SK-N-SH (cell line): Measurements from ENCODE around the gene RABEPK. TPM values are rescaled to one million over a fixed set of nuclear protein-coding genes. Genes with fewer than 3 reads are reported as not detected.

Experiments
- CTCF ChIA-PET: fragments of 300-600, 350-600 bp; formaldehyde crosslinking; extraction: SDS; loops from one replicate; lab custom pipeline; 2021; lab: Yijun Ruan, JAX
- POLR2A ChIA-PET: fragments of 350-600 bp; sonication (Branson Sonifier 250); formaldehyde crosslinking; extraction: SDS; loops from one replicate; lab custom pipeline; 2020; ENCODE audit warnings: antibody characterized with exemption, inconsistent platforms; lab: Yijun Ruan, JAX
- DNase-seq: peaks from one replicate; pipeline ENCODE4 v3.0.0; 2012
- H2AFZ ChIP-seq: fragments of 200-600 bp; sonication (generic); 2 replicates; pipeline ENCODE4 v1.8.1; 2016; ENCODE audit warnings: antibody characterized with exemption, mild to moderate bottlenecking, low read depth
- H3F3A ChIP-seq: fragments of 200-600 bp; sonication (generic); replicated peaks from 2 replicates; pipeline ENCODE3; 2016; ENCODE audit warnings: antibody characterized with exemption, mild to moderate bottlenecking; ENCODE audit not compliant: insufficient read depth
- H3K27ac ChIP-seq, 2 experiments: fragments of 200-500 bp in 1 of 2; fragments of 200-600 bp in 1 of 2; sonication (Bioruptor generic) in 1 of 2; sonication (generic), shearing (Covaris generic) in 1 of 2; 2 replicates each; pipeline versions ENCODE4 v1.5.1 to v1.6.1; 2014 to 2016; ENCODE audit warnings: low read depth in 2 of 2, inconsistent platforms in 1 of 2, low read length in 1 of 2, mild to moderate bottlenecking in 1 of 2, mixed read lengths in 1 of 2
- H3K27me3 ChIP-seq: fragments of 200-600 bp; sonication (generic), shearing (Covaris generic); 2 replicates; pipeline ENCODE4 v1.6.1; 2016; ENCODE audit warnings: mixed run types; ENCODE audit not compliant: insufficient read depth
- H3K36me3 ChIP-seq, 2 experiments: fragments of 200-500 bp in 1 of 2; fragments of 200-600 bp in 1 of 2; sonication (Bioruptor generic) in 1 of 2; sonication (generic) in 1 of 2; replicated peaks in 1 of 2; 2 replicates each; pipeline versions ENCODE3 to v1.5.1; 2014 to 2016; ENCODE audit warnings: low read length in 1 of 2, mild to moderate bottlenecking in 1 of 2; ENCODE audit not compliant: insufficient read depth in 2 of 2, control insufficient read depth in 1 of 2
- H3K4me1 ChIP-seq, 2 experiments: fragments of 200-500 bp in 1 of 2; fragments of 200-600 bp in 1 of 2; sonication (Bioruptor generic) in 1 of 2; sonication (generic), shearing (Covaris generic) in 1 of 2; 2 replicates each; pipeline versions ENCODE4 v1.5.1 to v1.6.1; 2014 to 2016; ENCODE audit warnings: low read depth in 1 of 2, low read length in 1 of 2, mixed run types in 1 of 2; ENCODE audit not compliant: insufficient read depth in 2 of 2, control insufficient read depth in 1 of 2
- H3K4me2 ChIP-seq: fragments of 200-600 bp; sonication (generic), shearing (Covaris generic); 2 replicates; pipeline ENCODE4 v1.6.1; 2017; ENCODE audit warnings: mixed run types
- H3K4me3 ChIP-seq, 2 experiments: fragments of 200-500 bp in 1 of 2; fragments of 200-600 bp in 1 of 2; sonication (Bioruptor generic) in 1 of 2; sonication (generic), shearing (Covaris generic) in 1 of 2; 2 replicates each; pipeline versions ENCODE4 v1.5.1 to v1.8.1; 2014 to 2016; ENCODE audit warnings: low read depth in 2 of 2, inconsistent platforms in 1 of 2, low read length in 1 of 2, mild to moderate bottlenecking in 1 of 2, mixed read lengths in 1 of 2, moderate library complexity in 1 of 2
- H3K79me2 ChIP-seq: fragments of 200-600 bp; sonication (generic); 2 replicates; pipeline ENCODE4 v1.8.1; 2017; ENCODE audit warnings: mild to moderate bottlenecking; ENCODE audit not compliant: insufficient read depth
- H3K9ac ChIP-seq: fragments of 200-600 bp; sonication (generic); 2 replicates; pipeline ENCODE4 v1.6.1; 2017; ENCODE audit warnings: mixed run types
- H3K9me2 ChIP-seq: fragments of 200-600 bp; sonication (generic); 2 replicates; pipeline ENCODE4 v1.6.1; 2017; ENCODE audit warnings: mixed run types
- H3K9me3 ChIP-seq: fragments of 200-600 bp; sonication (generic); 2 replicates; pipeline ENCODE4 v1.6.1; 2017; ENCODE audit warnings: mixed run types, mild to moderate bottlenecking, moderate library complexity
- H4K20me1 ChIP-seq: fragments of 200-600 bp; sonication (generic); 2 replicates; pipeline ENCODE4 v1.6.1; 2017; ENCODE audit warnings: mild to moderate bottlenecking, mixed run types; ENCODE audit not compliant: insufficient read depth
- EP300 ChIP-seq, 2 experiments: IDR thresholded peaks; 2 replicates each; pipeline versions ENCODE4 v1.4.0 to v1.6.1; 2012; ENCODE audit warnings: borderline replicate concordance in 1 of 2, low read depth in 1 of 2, low read length in 1 of 2
- EZH2phosphoT487 ChIP-seq: fragments of 200-600 bp; sonication (generic); IDR thresholded peaks from 2 replicates; pipeline ENCODE4 v1.6.1; 2017; ENCODE audit warnings: low read depth, mixed run types, mild to moderate bottlenecking, antibody characterized with exemption, moderate library complexity, borderline replicate concordance
- FOXJ3 ChIP-seq: sonication (generic); formaldehyde crosslinking; IDR thresholded peaks from 2 replicates; pipeline ENCODE4 v1.5.1; 2020; ENCODE audit warnings: mild to moderate bottlenecking, missing genetic modification reagents
- GATA2 ChIP-seq: sonication (generic); formaldehyde crosslinking; IDR thresholded peaks from 2 replicates; pipeline ENCODE4 v1.5.0; 2020; ENCODE audit warnings: mild to moderate bottlenecking, missing genetic modification reagents
- MXI1 ChIP-seq: IDR thresholded peaks from 2 replicates; pipeline ENCODE4 v1.6.1; 2012; ENCODE audit warnings: mild to moderate bottlenecking, low read depth, low read length, improper control_type of control experiment
- NRF1 ChIP-seq: IDR thresholded peaks from 2 replicates; pipeline ENCODE4 v1.6.1; 2012; ENCODE audit warnings: low read depth, mild to moderate bottlenecking, low read length
- REST ChIP-seq: IDR thresholded peaks from 2 replicates; pipeline ENCODE4 v1.6.1; 2012; ENCODE audit warnings: mild to moderate bottlenecking, low read depth, low read length, moderate library complexity
- SMC3 ChIP-seq: IDR thresholded peaks from 2 replicates; pipeline ENCODE4 v1.6.1; 2012; ENCODE audit warnings: low read depth, low read length, improper control_type of control experiment
- TAF1 ChIP-seq: IDR thresholded peaks from 2 replicates; pipeline ENCODE4 v1.6.1; 2012; ENCODE audit warnings: low read depth, mild to moderate bottlenecking, low read length, moderate library complexity, borderline replicate concordance
- TEAD4 ChIP-seq: IDR thresholded peaks from 2 replicates; pipeline ENCODE4 v1.4.0; 2012; ENCODE audit warnings: mild to moderate bottlenecking, borderline replicate concordance; ENCODE audit not compliant: insufficient read depth
- USF1 ChIP-seq: IDR thresholded peaks from 2 replicates; pipeline ENCODE4 v1.4.0; 2012; ENCODE audit warnings: low read depth, borderline replicate concordance
- USF2 ChIP-seq: fragments of 150-350 bp; IDR thresholded peaks from 2 replicates; pipeline ENCODE4 v1.6.1; 2017; ENCODE audit warnings: antibody characterized with exemption, low read length, low read depth, borderline replicate concordance
- ZBTB33 ChIP-seq: IDR thresholded peaks from 2 replicates; pipeline ENCODE4 v1.4.0; 2012; ENCODE audit warnings: low read depth, borderline replicate concordance
- WGBS: methylation state at CpG from one replicate; pipeline ENCODE4 v1.1.6; 2017; ENCODE audit warnings: low lambda C conversion rate; 5-methylcytosine and 5-hydroxymethylcytosine counted together
- polyA plus RNA-seq, 3 experiments: library from polyadenylated mRNA; depleted of rRNA; stranded (reverse); fragments of >200 nt; gene quantifications; 2 replicates each; pipeline ENCODE4 v1.2.3, GENCODE V29; 2012
- TF ChIP-seq, protein P1 (sequence below): IDR thresholded peaks from 2 replicates; pipeline ENCODE4 v1.4.0; 2012; ENCODE audit warnings: low read depth
- TF ChIP-seq, protein P2 (sequence below): fragments of 200-600 bp; sonication (generic); IDR thresholded peaks from 2 replicates; pipeline ENCODE4 v1.6.1; 2017; ENCODE audit warnings: antibody characterized with exemption, mild to moderate bottlenecking, moderate library complexity
- TF ChIP-seq, protein P3 (sequence below): fragments of 150-350 bp; IDR thresholded peaks from 2 replicates; pipeline ENCODE4 v1.6.1; 2016; ENCODE audit warnings: mild to moderate bottlenecking, low read depth, low read length

RABEPK gene
- polyA plus RNA-seq, 1 of the 3 experiments (the other 2 are of a cell fraction): 55.1 TPM

- H3K36me3 ChIP-seq: peaks cover 4 to 21% of the 10 kb centered on the region in 2 experiments
- no peaks in the 10 kb centered on the region for H3K27me3 ChIP-seq
- no peak overlapping the region for H3K4me2 ChIP-seq
- H3K9me3 ChIP-seq: no peaks in the 10 kb centered on the region
- H3K4me3 ChIP-seq: no peak overlapping the region
- H3K27ac ChIP-seq: no peak overlapping the region; a peak in 1 of 4 replicates
- ChIA-PET POLR2A (no interaction called here), CTCF (no interaction called here)
- H3K4me1 ChIP-seq: peaks cover 0 to 22% of the 10 kb centered on the region in 2 experiments; a peak in 2 of 4 replicates
- 76% methylated on average over 2 of the region's 2 CpGs for WGBS
- H3K9me2 ChIP-seq: no peaks in the 10 kb centered on the region
- no peak for TF ChIP-seq TAF1
- no peak for TF ChIP-seq FOXJ3 (CRISPR knock-in tag)
- TF ChIP-seq, protein P1, sequence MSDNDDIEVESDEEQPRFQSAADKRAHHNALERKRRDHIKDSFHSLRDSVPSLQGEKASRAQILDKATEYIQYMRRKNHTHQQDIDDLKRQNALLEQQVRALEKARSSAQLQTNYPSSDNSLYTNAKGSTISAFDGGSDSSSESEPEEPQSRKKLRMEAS: no peak
- TF ChIP-seq ZBTB33: no peak
- TF ChIP-seq NRF1: no peak
- TF ChIP-seq EZH2phosphoT487: no peak
- no peak for TF ChIP-seq USF2
- no peak for TF ChIP-seq GATA2 (CRISPR knock-in tag)
- TF ChIP-seq, protein P2, sequence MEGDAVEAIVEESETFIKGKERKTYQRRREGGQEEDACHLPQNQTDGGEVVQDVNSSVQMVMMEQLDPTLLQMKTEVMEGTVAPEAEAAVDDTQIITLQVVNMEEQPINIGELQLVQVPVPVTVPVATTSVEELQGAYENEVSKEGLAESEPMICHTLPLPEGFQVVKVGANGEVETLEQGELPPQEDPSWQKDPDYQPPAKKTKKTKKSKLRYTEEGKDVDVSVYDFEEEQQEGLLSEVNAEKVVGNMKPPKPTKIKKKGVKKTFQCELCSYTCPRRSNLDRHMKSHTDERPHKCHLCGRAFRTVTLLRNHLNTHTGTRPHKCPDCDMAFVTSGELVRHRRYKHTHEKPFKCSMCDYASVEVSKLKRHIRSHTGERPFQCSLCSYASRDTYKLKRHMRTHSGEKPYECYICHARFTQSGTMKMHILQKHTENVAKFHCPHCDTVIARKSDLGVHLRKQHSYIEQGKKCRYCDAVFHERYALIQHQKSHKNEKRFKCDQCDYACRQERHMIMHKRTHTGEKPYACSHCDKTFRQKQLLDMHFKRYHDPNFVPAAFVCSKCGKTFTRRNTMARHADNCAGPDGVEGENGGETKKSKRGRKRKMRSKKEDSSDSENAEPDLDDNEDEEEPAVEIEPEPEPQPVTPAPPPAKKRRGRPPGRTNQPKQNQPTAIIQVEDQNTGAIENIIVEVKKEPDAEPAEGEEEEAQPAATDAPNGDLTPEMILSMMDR: no peak
- TF ChIP-seq SMC3: no peak
- TF ChIP-seq REST: no peak
- no peak for TF ChIP-seq EP300 (IDR thresholded peaks at IDR 0.05; ENCODE audit: borderline replicate concordance in 1 of 2, low read depth in 1 of 2, low read length in 1 of 2)
- TF ChIP-seq, protein P3, sequence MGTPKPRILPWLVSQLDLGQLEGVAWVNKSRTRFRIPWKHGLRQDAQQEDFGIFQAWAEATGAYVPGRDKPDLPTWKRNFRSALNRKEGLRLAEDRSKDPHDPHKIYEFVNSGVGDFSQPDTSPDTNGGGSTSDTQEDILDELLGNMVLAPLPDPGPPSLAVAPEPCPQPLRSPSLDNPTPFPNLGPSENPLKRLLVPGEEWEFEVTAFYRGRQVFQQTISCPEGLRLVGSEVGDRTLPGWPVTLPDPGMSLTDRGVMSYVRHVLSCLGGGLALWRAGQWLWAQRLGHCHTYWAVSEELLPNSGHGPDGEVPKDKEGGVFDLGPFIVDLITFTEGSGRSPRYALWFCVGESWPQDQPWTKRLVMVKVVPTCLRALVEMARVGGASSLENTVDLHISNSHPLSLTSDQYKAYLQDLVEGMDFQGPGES: no peak
- TF ChIP-seq MXI1: no peak
- TF ChIP-seq TEAD4: no peak
- no peak for TF ChIP-seq USF1
- TF ChIP-seq, all 33 proteins: peak for 0
- no peak overlapping the region for H3K9ac ChIP-seq
- peaks cover 14% of the 10 kb centered on the region for H4K20me1 ChIP-seq
- peaks cover 91% of the 10 kb centered on the region for H3K79me2 ChIP-seq
- no peak overlapping the region for H2AFZ ChIP-seq
- no peak for DNase-seq
- H3F3A ChIP-seq: peaks cover 12% of the 10 kb centered on the region
These were observed 33.6 kb upstream of the RABEPK start for GRCh38 chr9:125166762-125167161.
